Measurements from ENCODE around the gene HMX1. TPM values are rescaled to one million over a fixed set of nuclear protein-coding genes. Genes with fewer than 3 reads are reported as not detected.

HMX1 gene
- total RNA-seq, 1 experiment from 2014 or later = not detected

DNA sequence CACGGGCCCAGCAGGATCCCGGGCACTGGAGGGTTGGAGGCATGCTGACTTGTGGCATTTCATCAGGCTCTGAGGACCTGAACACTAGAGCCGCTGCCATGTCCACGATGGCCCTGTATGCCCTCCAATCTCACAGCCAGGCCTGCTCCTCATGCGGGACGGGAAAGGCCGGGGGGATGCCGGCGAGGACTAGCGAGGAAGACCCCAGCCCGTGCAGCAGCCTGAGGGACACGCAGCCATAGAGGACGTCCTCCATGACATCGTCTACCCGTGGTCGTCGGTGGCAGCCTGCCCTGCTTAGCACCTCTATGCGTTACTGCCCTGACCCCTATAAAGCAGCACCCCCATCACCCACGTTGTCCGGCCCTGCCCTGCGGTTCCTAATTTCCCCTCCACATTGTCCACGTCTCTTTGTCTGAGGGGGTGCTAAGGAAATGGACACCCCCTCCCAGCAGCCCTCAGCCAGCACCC, 32.6 kb downstream of the HMX1 start:
- BruUV-seq (replicated peaks) = no TSS peak
- intact Hi-C loops (cut with micrococcal nuclease) = no loop called here
- Mint-ChIP-seq H3K4me1 (ENCODE audit: insufficient read depth, unreplicated experiment) (no peaks in the 10 kb centered on the region), H3K4me3 (ENCODE audit: unreplicated experiment) (no peak overlapping the region), H3K27me3 (ENCODE audit: insufficient read depth, unreplicated experiment) (no peaks in the 10 kb centered on the region), H3K9me3 (ENCODE audit: unreplicated experiment) (no peaks in the 10 kb centered on the region), H3K27ac (ENCODE audit: low read depth, unreplicated experiment) (no peak overlapping the region), H3K36me3 (ENCODE audit: insufficient read depth, unreplicated experiment) (no peaks in the 10 kb centered on the region)
- CTCF ChIA-PET = interaction anchor here (0.6 to 1.4 kb wide), 5 partner anchors 11 to 233 kb away, joined by 3 to 5 read pairs (median 3); no protein-coding TSS in a partner anchor
- DNase-seq (ENCODE audit: unreplicated experiment) = no peak
- TF ChIP-seq, protein P1, sequence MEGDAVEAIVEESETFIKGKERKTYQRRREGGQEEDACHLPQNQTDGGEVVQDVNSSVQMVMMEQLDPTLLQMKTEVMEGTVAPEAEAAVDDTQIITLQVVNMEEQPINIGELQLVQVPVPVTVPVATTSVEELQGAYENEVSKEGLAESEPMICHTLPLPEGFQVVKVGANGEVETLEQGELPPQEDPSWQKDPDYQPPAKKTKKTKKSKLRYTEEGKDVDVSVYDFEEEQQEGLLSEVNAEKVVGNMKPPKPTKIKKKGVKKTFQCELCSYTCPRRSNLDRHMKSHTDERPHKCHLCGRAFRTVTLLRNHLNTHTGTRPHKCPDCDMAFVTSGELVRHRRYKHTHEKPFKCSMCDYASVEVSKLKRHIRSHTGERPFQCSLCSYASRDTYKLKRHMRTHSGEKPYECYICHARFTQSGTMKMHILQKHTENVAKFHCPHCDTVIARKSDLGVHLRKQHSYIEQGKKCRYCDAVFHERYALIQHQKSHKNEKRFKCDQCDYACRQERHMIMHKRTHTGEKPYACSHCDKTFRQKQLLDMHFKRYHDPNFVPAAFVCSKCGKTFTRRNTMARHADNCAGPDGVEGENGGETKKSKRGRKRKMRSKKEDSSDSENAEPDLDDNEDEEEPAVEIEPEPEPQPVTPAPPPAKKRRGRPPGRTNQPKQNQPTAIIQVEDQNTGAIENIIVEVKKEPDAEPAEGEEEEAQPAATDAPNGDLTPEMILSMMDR (IDR thresholded peaks at IDR 0.05; ENCODE audit: unreplicated experiment) = no peak
- POLR2A ChIA-PET = interaction anchor here (1.5 kb wide), 1 partner anchor 20 kb away, joined by 4 read pairs; no protein-coding TSS in a partner anchor

DNA sequence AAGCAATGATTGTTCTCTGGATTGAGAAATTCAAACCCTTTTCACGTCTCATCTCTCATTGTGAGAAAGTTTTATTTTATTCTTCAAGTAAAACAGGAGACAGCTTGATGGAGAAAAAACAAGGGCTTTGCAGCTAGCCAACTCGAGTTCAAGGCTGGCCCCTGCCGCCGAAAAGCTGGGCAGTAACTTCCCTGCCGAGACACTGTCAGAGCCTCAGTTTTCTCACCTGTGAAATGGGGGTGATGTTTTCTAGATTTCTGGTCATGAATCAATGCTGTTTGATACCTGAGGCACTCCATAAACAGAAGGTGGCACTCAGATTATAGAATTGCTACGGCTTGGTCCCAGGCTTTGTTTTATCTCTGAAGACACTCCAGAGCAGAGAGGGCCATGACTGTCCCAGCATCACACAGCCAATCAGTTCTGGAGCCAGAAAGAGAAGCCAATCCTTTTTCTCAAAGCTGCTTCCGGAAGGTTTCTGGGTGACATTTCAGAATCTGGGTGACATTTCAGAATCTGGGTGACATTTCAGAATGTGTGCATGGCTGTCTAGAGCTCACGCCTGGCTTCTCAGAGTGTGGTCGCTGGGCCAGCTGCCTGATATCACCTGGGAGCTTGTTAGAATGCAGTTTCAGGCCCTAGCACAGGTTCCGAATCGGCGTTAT, 33.2 kb downstream of the HMX1 start:
- intact Hi-C loops (cut with micrococcal nuclease) = no loop called here
- H3K27me3 Mint-ChIP-seq (ENCODE audit: insufficient read depth, unreplicated experiment) = no peaks in the 10 kb centered on the region
- TF ChIP-seq, protein P1 (IDR thresholded peaks at IDR 0.05; ENCODE audit: unreplicated experiment) = no peak
- POLR2A ChIA-PET = interaction anchor here (1.5 kb wide), 1 partner anchor 20 kb away, joined by 4 read pairs; no protein-coding TSS in a partner anchor
- H3K4me3 Mint-ChIP-seq (ENCODE audit: unreplicated experiment) = no peak overlapping the region
- no peak overlapping the region for H3K27ac Mint-ChIP-seq (ENCODE audit: low read depth, unreplicated experiment)
- no peaks in the 10 kb centered on the region for H3K4me1 Mint-ChIP-seq (ENCODE audit: insufficient read depth, unreplicated experiment)
- H3K36me3 Mint-ChIP-seq (ENCODE audit: insufficient read depth, unreplicated experiment) = no peaks in the 10 kb centered on the region
- H3K9me3 Mint-ChIP-seq (ENCODE audit: unreplicated experiment) = no peaks in the 10 kb centered on the region
- CTCF ChIA-PET = interaction anchor here (0.5 to 1.4 kb wide), 7 partner anchors 9 to 320 kb away, joined by 3 to 4 read pairs (median 3); no protein-coding TSS in a partner anchor
- BruUV-seq (replicated peaks) = no TSS peak
- DNase-seq (ENCODE audit: unreplicated experiment) = no peak

DNA sequence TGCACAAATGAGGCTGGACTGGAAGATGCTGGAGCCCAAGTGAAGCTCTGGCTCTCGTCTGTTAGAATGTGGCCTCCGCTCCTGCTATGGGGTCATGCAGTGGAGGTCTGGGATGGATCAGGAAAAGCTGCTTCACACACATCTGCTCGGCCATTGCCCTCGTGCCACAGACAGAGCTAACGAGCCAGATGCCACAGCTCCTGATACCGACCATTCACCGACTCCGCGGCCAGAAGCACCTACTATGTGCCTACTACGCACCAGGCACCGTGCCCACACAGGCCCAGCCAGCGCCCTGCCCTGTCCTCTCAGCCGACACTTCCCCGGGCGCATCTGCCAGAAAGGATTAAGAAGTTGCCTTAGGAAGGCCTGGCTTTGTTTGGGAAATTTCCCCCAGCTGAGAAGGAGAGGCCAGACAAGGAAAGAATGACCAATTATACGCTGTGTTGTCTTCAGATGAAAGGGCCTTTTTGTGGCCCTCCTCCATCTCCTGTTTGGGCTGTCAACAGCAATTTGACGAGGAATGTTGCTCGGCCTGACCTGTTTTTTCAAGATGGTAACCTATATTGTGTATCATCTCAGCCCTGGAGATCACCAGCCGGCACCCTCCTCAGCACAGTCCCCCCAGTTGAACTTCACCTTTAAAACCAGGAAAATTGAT, 34.3 kb downstream of the HMX1 start:
- H3K4me3 Mint-ChIP-seq (ENCODE audit: unreplicated experiment) = no peak overlapping the region
- no peaks in the 10 kb centered on the region for H3K9me3 Mint-ChIP-seq (ENCODE audit: unreplicated experiment)
- intact Hi-C loops (cut with micrococcal nuclease) = no loop called here
- H3K4me1 Mint-ChIP-seq (ENCODE audit: insufficient read depth, unreplicated experiment) = no peaks in the 10 kb centered on the region
- no peak for DNase-seq (ENCODE audit: unreplicated experiment)
- H3K36me3 Mint-ChIP-seq (ENCODE audit: insufficient read depth, unreplicated experiment) = no peaks in the 10 kb centered on the region
- H3K27ac Mint-ChIP-seq (ENCODE audit: low read depth, unreplicated experiment) = no peak overlapping the region
- no peaks in the 10 kb centered on the region for H3K27me3 Mint-ChIP-seq (ENCODE audit: insufficient read depth, unreplicated experiment)
- ChIA-PET POLR2A (no interaction called here), CTCF (interaction anchor here (1.4 kb wide), 1 partner anchor 231 kb away, joined by 3 read pairs; no protein-coding TSS in a partner anchor)
- no TSS peak for BruUV-seq (replicated peaks)
- TF ChIP-seq, protein P1 (IDR thresholded peaks at IDR 0.05; ENCODE audit: unreplicated experiment) = no peak

DNA sequence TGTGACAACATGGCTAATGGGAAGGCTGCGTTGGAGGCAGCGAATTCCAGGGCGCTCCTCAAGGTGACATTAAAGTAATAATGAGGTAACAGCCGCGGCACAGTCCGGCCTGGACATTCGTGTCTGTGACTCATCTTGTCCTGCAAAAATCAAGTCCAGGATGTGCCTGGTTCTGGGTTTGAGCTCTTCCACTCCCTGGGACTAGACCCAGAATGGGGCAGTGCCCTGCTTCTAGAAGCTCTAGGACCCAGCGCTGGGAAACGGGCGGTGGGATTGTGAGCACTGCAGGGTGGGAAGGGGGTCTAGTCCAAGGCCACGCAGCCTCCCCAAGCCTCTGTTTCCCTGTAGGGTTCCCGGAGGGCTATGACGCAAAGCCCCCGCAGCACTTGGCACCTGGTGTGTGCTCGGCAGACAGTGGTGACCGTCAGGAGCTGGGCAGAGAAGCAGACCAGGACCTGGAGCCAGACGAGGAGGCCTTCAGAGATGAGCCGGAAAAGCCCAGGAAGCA, 34.9 kb downstream of the HMX1 start:
- intact Hi-C loops (cut with micrococcal nuclease) = no loop called here
- Mint-ChIP-seq H3K4me3 (ENCODE audit: unreplicated experiment) (no peak overlapping the region), H3K27ac (ENCODE audit: low read depth, unreplicated experiment) (no peak overlapping the region), H3K4me1 (ENCODE audit: insufficient read depth, unreplicated experiment) (no peaks in the 10 kb centered on the region), H3K9me3 (ENCODE audit: unreplicated experiment) (no peaks in the 10 kb centered on the region), H3K36me3 (ENCODE audit: insufficient read depth, unreplicated experiment) (no peaks in the 10 kb centered on the region), H3K27me3 (ENCODE audit: insufficient read depth, unreplicated experiment) (no peaks in the 10 kb centered on the region)
- TF ChIP-seq, protein P1 (IDR thresholded peaks at IDR 0.05; ENCODE audit: unreplicated experiment) = no peak
- POLR2A ChIA-PET = no interaction called here
- CTCF ChIA-PET = no interaction called here
- no peak for DNase-seq (ENCODE audit: unreplicated experiment)
- BruUV-seq (replicated peaks) = no TSS peak
